Upper lobe of left lung (tissue), 4 donors: ENCODE data around the gene AIF1.

ENCODE experiments used
- CTCF ChIP-seq, 6 experiments: fragments of 450-650 bp in 4 of 6; fragments of 200-600 bp in 2 of 6; sonication (generic) in 2 of 6; IDR thresholded peaks; one replicate each; pipeline ENCODE4 v1.5.1; 2016 to 2019; ENCODE audit warnings: antibody characterized with exemption in 6 of 6
- POLR2A ChIP-seq, 4 donors: fragments of 450-650 bp; IDR thresholded peaks; one replicate each; pipeline ENCODE4 v1.5.1; 2016 to 2017; ENCODE audit warnings: antibody characterized with exemption in 4 of 4, mild to moderate bottlenecking in 2 of 4
- POLR2AphosphoS5 ChIP-seq, 2 donors: sonication (generic); formaldehyde crosslinking; IDR thresholded peaks; one replicate each; pipeline ENCODE4 v1.5.1; 2017; ENCODE audit warnings: antibody characterized with exemption in 2 of 2

- TF ChIP-seq CTCF (IDR thresholded peaks at IDR 0.05) = no peak
- no peak for TF ChIP-seq POLR2AphosphoS5 (IDR thresholded peaks at IDR 0.05)
- TF ChIP-seq POLR2A (IDR thresholded peaks at IDR 0.05) = no peak
These were observed 26.0 kb upstream of the AIF1 start for GRCh38 chr6:31588871-31589650.
